Measurements from ENCODE around the gene CLDN1. TPM values are rescaled to one million over a fixed set of nuclear protein-coding genes. Genes with fewer than 3 reads are reported as not detected.
A peak's percentile ranks its signal among the peaks of the same experiment; 100 is the strongest.

CLDN1 gene
- total RNA-seq, 1 donor from 2014 or later = 0.14 TPM

- H3K27ac Mint-ChIP-seq (ENCODE audit: unreplicated experiment) = no peak overlapping the region
- H3K4me1 Mint-ChIP-seq = no peaks in the 10 kb centered on the region
- H3K4me3 Mint-ChIP-seq = no peak overlapping the region
- no peaks in the 10 kb centered on the region for H3K27me3 Mint-ChIP-seq (ENCODE audit: low read depth)
- peaks cover 4% of the 10 kb centered on the region for H3K9me3 Mint-ChIP-seq
- H3K36me3 Mint-ChIP-seq (ENCODE audit: low read depth) = peaks cover 2% of the 10 kb centered on the region
- no peak for DNase-seq (ENCODE audit: low read depth, low spot score)
- no peak for TF ChIP-seq CTCF (conservative IDR thresholded peaks at IDR 0.05)
Measured at GRCh38 chr3:190340071-190340470, 17.8 kb upstream of the CLDN1 start.

DNA sequence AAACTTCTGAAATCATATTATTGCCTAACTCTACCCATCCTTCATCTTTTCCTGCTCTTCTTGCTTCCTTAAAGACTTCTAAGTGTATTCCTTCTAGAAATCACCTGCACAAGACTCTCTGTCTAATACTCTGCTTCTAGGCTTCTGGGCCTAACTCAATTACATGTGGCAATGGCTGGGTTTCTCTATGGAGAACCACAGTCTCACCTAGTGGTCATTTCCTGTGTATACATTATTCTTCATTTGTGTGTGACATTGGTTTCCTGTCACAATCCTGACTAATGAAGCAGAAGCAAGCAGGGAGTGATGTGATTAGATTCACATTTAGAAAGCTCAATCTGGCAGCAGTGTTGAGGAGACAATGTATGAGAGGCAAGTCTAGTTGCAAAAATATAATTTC lies 16.9 kb upstream of the CLDN1 start:
- H3K4me3 Mint-ChIP-seq = no peak overlapping the region
- H3K36me3 Mint-ChIP-seq (ENCODE audit: low read depth) = peaks cover 2% of the 10 kb centered on the region
- H3K9me3 Mint-ChIP-seq = peaks cover 4% of the 10 kb centered on the region
- peak; percentile 36 for TF ChIP-seq CTCF (conservative IDR thresholded peaks at IDR 0.05)
- no peaks in the 10 kb centered on the region for H3K4me1 Mint-ChIP-seq
- no peak for DNase-seq (ENCODE audit: low read depth, low spot score)
- H3K27ac Mint-ChIP-seq (ENCODE audit: unreplicated experiment) = no peak overlapping the region
- no peaks in the 10 kb centered on the region for H3K27me3 Mint-ChIP-seq (ENCODE audit: low read depth)

GRCh38 chr3:190338717-190339116 lies 16.5 kb upstream of the CLDN1 start:
- Mint-ChIP-seq H3K4me3 (no peak overlapping the region), H3K27ac (ENCODE audit: unreplicated experiment) (no peak overlapping the region), H3K36me3 (ENCODE audit: low read depth) (peaks cover 2% of the 10 kb centered on the region), H3K9me3 (peaks cover 4% of the 10 kb centered on the region), H3K27me3 (ENCODE audit: low read depth) (no peaks in the 10 kb centered on the region), H3K4me1 (no peaks in the 10 kb centered on the region)
- DNase-seq (ENCODE audit: low read depth, low spot score) = no peak
- TF ChIP-seq CTCF (conservative IDR thresholded peaks at IDR 0.05) = no peak

GRCh38 chr3:190337301-190337700 lies 15.1 kb upstream of the CLDN1 start:
- Mint-ChIP-seq H3K4me1 (no peaks in the 10 kb centered on the region), H3K27ac (ENCODE audit: unreplicated experiment) (no peak overlapping the region), H3K4me3 (no peak overlapping the region), H3K36me3 (ENCODE audit: low read depth) (peaks cover 2% of the 10 kb centered on the region), H3K9me3 (peaks cover 4% of the 10 kb centered on the region), H3K27me3 (ENCODE audit: low read depth) (no peaks in the 10 kb centered on the region)
- TF ChIP-seq CTCF (conservative IDR thresholded peaks at IDR 0.05) = no peak
- no peak for DNase-seq (ENCODE audit: low read depth, low spot score)

DNA sequence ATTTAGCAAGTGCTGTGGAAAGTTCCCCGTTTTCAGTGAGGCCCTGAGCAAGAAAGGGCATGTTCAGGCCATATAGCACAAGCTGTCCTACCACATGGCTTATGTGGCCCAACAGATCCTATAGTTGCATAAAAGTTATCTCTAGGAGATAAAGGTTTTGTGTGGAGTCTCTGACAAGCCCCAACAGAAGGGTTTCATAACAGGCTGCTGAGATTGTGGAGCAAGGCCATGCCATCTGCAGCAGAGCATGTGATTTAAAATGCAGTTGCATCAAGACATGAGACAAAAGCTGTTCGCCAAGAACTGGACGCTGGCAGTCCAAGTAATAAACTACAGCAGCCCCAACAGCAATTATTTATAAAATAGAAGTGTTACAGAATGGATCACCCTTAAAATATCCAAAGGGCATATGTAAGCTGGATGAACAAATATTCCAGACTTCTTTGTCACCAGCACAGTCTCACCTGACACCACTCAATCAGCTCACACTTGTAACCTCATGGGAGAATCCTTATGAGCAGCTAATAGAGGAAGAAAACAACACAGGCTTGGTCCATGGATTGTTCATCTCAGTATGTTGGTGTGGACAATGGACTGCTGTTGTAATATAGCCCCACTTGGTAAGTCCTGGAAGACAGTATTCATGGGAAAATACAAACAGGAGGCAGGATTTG lies 14.4 kb upstream of the CLDN1 start:
- Mint-ChIP-seq H3K36me3 (ENCODE audit: low read depth) (peaks cover 2% of the 10 kb centered on the region), H3K4me3 (no peak overlapping the region), H3K27me3 (ENCODE audit: low read depth) (no peaks in the 10 kb centered on the region), H3K4me1 (no peaks in the 10 kb centered on the region), H3K27ac (ENCODE audit: unreplicated experiment) (no peak overlapping the region), H3K9me3 (peaks cover 4% of the 10 kb centered on the region)
- TF ChIP-seq CTCF (conservative IDR thresholded peaks at IDR 0.05) = no peak
- DNase-seq (ENCODE audit: low read depth, low spot score) = no peak
